AG04450 (cell line): ENCODE data around the gene IGF2R. TPM values are rescaled to one million over a fixed set of nuclear protein-coding genes. Genes with fewer than 3 reads are reported as not detected.

Experiments used
- CTCF ChIA-PET: fragments of 300-600, 350-600 bp; formaldehyde crosslinking; extraction: SDS; loops from one replicate; lab custom pipeline; 2022; ENCODE audit warnings: antibody characterized with exemption, inconsistent platforms; lab: Charles Lee
- POLR2A ChIA-PET: fragments of 350-600 bp; formaldehyde crosslinking; extraction: SDS; loops from one replicate; lab custom pipeline; 2021; ENCODE audit warnings: antibody characterized with exemption, inconsistent platforms; lab: Yijun Ruan, JAX
- DNase-seq: peaks from one replicate; pipeline ENCODE4 v3.0.0-alpha.2; 2011; ENCODE audit warnings: low read depth, low spot score
- H3K27ac ChIP-seq: one replicate; pipeline ENCODE4 v1.5.1; 2012; ENCODE audit warnings: low read depth, low read length, control low read depth
- H3K27me3 ChIP-seq: one replicate; pipeline ENCODE4 v1.6.0; 2012; ENCODE audit warnings: low read length; ENCODE audit not compliant: control insufficient read depth, insufficient read depth
- H3K4me3 ChIP-seq: 2 replicates; pipeline ENCODE4 v1.5.1; 2011; ENCODE audit warnings: mild to moderate bottlenecking, low read depth, low read length, control low read depth
- H3K9me3 ChIP-seq: 2 replicates; pipeline ENCODE4 v1.5.1; 2012; ENCODE audit warnings: low read length; ENCODE audit not compliant: control insufficient read depth, insufficient read depth
- CTCF ChIP-seq: IDR thresholded peaks from 2 replicates; pipeline ENCODE4 v1.5.1; 2011; ENCODE audit warnings: low read depth, low read length, control low read depth, inconsistent platforms
- polyA plus RNA-seq: library from polyadenylated mRNA; depleted of rRNA; stranded (reverse); fragments of >200 nt; gene quantifications from 2 replicates; pipeline ENCODE4 v1.2.3, GENCODE V29; 2011

The IGF2R gene
- polyA plus RNA-seq, 1 experiment, result 40.9 TPM

- CTCF ChIA-PET, result interaction anchor here (2.8 kb wide), 1 partner anchor 29 kb away, joined by 7 read pairs; no protein-coding TSS in a partner anchor
- no peak overlapping the region for H3K4me3 ChIP-seq
- TF ChIP-seq CTCF, result no peak
- H3K27ac ChIP-seq, result no peak overlapping the region
- POLR2A ChIA-PET, result no interaction called here
- DNase-seq, result no peak
- H3K9me3 ChIP-seq, result no peaks in the 10 kb centered on the region; the same call in 1 of the 2 replicates
- no peaks in the 10 kb centered on the region for H3K27me3 ChIP-seq
Measured at GRCh38 chr6:160117137-160117536, 148.3 kb downstream of the IGF2R start.

DNA sequence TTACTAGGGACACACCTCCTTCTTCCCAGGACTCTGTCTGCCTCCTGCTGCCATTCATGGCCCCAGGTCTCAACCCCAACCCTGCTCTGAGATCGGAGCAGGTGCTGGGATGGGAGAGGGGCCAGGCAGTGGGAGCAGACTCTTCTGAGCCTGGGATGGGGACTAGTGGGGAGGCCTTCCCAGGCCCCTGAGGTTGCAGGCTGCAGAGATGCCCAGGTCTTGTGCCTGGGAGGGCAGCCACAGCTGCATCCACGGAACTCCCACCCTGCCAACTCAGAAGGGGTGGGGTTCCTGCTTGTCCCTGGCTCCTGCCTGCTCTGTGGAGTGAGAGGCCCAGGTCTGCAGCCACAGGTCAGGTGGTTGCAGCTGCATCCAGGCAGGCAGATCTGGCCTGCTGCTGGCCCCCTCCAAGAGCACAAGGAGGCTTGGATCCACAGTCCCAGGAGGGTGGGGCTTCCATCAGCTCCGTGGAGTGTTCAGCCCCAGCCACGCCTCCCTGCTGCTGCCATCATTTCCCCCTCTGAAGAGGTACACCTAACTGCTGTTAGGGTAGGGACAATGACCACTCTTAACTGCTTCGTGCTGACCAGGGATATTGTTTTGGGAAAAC is 149.8 kb downstream of the IGF2R start:
- no peaks in the 10 kb centered on the region; the same call in 1 of the 2 replicates for H3K9me3 ChIP-seq
- no peak for TF ChIP-seq CTCF
- H3K27ac ChIP-seq, result no peak overlapping the region
- ChIA-PET POLR2A (no interaction called here), CTCF (interaction anchor here (1.6 to 2.8 kb wide), 2 partner anchors 15 to 30 kb away, joined by 3 to 7 read pairs; no protein-coding TSS in a partner anchor)
- H3K4me3 ChIP-seq, result no peak overlapping the region
- H3K27me3 ChIP-seq, result no peaks in the 10 kb centered on the region
- DNase-seq, result no peak

DNA sequence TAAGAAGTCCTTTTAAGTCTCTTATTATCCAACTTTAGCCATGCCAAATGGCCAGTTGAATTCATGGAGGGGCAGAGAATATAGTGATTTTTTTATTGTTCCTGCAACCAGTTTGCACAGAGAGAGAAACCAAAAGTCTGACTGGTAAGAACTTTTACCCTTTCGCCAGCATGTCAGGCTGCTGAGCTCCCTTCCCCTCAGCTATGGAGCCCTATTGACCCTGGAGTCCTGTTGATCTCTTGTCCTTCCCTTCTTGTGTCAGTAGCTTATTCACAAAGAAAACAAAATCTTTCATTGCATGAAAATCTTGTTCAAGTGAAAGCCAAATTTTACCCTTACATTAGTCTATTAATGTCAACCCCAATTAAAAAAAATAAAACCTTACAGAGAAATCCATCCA is 151.2 kb downstream of the IGF2R start:
- POLR2A ChIA-PET, result no interaction called here
- no peak overlapping the region for H3K4me3 ChIP-seq
- no peak overlapping the region for H3K27ac ChIP-seq
- DNase-seq, result no peak
- H3K9me3 ChIP-seq, result no peaks in the 10 kb centered on the region; the same call in 1 of the 2 replicates
- CTCF ChIA-PET, result interaction anchor here (1.0 to 2.1 kb wide), 4 partner anchors 16 to 400 kb away, joined by 3 to 16 read pairs (median 4); no protein-coding TSS in a partner anchor
- H3K27me3 ChIP-seq, result no peaks in the 10 kb centered on the region
- TF ChIP-seq CTCF, result no peak

GRCh38 chr6:160121558-160121957 is 152.7 kb downstream of the IGF2R start, which contains the start of gene SLC22A1:
TSS of gene SLC22A1 (plus strand) at chr6:160121815. CDS start at chr6:160121936, 121 bp downstream.
- ChIA-PET CTCF (interaction anchor here (1.2 to 2.1 kb wide), 2 partner anchors 17 to 334 kb away, joined by 3 to 16 read pairs; no protein-coding TSS in a partner anchor), POLR2A (no interaction called here)

More at GRCh38 chr6:160121558-160121957, 152.7 kb downstream of the IGF2R start, which contains the start of gene SLC22A1:
- Histone ChIP-seq H3K4me3 (no peak within 1 kb of the TSS), H3K9me3 (no peaks in the 10 kb centered on the region; the same call in 1 of the 2 replicates), H3K27me3 (no peaks in the 10 kb centered on the region), H3K27ac (no peak within 1 kb of the TSS)
- no peak for DNase-seq
- no peak for TF ChIP-seq CTCF
